ENCODE results near the gene SPATA6L. TPM values are rescaled to one million over a fixed set of nuclear protein-coding genes. Genes with fewer than 3 reads are reported as not detected.

SPATA6L gene, protein sequence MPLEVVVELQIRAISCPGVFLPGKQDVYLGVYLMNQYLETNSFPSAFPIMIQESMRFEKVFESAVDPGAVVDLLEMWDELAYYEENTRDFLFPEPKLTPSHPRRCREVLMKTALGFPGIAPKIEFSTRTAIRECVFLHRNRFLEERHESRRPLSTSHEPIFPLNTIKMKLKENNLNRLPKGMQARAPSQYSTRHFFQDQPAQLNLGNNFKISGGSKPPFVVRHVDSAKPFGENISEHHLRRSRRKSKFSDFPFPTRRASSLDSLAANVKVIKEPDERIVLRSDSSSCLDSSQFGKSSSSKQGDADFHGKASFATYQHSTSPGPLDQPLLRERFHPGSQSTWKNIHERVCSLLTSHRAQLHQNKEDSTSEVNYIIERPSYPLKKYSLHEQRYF
- 0.39 and 1.5 TPM in 2 replicates for total RNA-seq

GRCh38 chr9:4666042-4666699 lies at the start of gene SPATA6L:
SPATA6L (minus strand) TSS chr9:4666480; CDS start chr9:4666250, 230 bp downstream.

GRCh38 chr9:4679268-4680172 lies 13.2 kb upstream of the SPATA6L start, which contains the start of gene CDC37L1:
CDC37L1 (plus strand) TSS chr9:4679569; CDS start chr9:4679768, 199 bp downstream.

DNA sequence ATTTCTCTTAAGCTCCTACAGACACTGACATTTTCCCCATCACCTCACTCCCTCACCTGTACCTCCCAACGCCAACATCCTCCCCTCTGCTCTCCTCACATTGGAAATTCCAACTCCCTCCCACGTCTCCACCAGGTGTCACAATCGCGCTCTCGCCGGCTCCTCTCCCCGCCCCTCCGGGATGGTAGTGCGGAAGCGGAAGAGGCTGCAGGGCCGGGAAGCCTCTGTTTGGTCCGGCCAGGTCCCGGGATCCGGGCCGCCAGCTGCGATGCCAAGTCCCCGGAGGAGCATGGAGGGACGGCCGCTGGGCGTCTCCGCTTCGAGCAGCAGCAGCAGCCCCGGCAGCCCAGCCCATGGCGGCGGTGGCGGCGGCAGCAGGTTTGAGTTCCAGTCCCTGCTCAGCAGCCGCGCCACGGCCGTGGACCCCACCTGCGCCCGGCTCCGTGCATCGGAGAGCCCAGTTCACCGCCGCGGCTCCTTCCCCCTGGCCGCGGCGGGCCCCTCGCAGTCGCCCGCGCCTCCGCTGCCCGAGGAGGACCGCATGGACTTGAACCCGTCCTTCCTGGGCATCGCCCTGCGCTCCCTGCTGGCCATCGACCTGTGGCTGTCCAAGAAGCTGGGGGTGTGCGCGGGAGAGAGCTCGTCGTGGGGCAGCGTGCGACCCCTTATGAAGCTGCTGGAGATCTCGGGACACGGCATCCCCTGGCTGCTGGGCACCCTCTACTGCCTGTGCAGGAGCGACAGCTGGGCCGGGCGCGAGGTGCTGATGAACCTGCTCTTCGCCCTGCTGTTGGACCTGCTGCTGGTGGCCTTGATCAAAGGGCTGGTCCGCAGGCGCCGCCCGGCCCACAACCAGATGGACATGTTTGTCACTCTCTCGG lies 3.9 kb downstream of the SPATA6L start, which contains the start of gene PLPP6:
Gene PLPP6, plus strand, starts transcription at position 187 of the 881 bp plus-strand sequence. Its CDS starts 82 bp downstream, at position 269.

Other genes with a start within 250 kb of the SPATA6L start
- gene SLC1A1, start 176.0 kb downstream of the SPATA6L start, total RNA-seq: 28.7 and 32.1 TPM in 2 replicates
- 5.9 and 6.2 TPM in 2 replicates for gene PLPP6, start 4.2 kb downstream of the SPATA6L start, total RNA-seq
- 17.3 and 19.9 TPM in 2 replicates for gene CDC37L1, start 13.1 kb upstream of the SPATA6L start, total RNA-seq
- gene AK3, start 74.7 kb upstream of the SPATA6L start, total RNA-seq: 39.5 and 48.9 TPM in 2 replicates
- 14.0 and 14.9 TPM in 2 replicates for gene RCL1, start 126.5 kb upstream of the SPATA6L start, total RNA-seq

All from subcutaneous preadipocyte (primary cell).